HEK293 (cell line): ENCODE measurements around the gene MRPL4.

ENCODE experiments used
- CTCF ChIP-seq: fragments of 450-650 bp; formaldehyde crosslinking; IDR thresholded peaks from 2 replicates; pipeline ENCODE4 v1.5.1; 2016; ENCODE audit warnings: missing biosample characterization, missing genetic modification characterization
- MZF1 ChIP-seq: fragments of 450-650 bp; formaldehyde crosslinking; IDR thresholded peaks from 2 replicates; pipeline ENCODE4 v1.5.1; 2017; ENCODE audit warnings: missing biosample characterization, missing genetic modification characterization, borderline replicate concordance
- ZNF175 ChIP-seq: fragments of 450-650 bp; formaldehyde crosslinking; IDR thresholded peaks from 2 replicates; pipeline ENCODE4 v1.5.1; 2016; ENCODE audit warnings: missing biosample characterization, missing genetic modification characterization
- ZNF211 ChIP-seq: fragments of 450-650 bp; formaldehyde crosslinking; IDR thresholded peaks from 2 replicates; pipeline ENCODE4 v1.5.1; 2016; ENCODE audit warnings: low read depth, missing biosample characterization, missing genetic modification characterization
- ZNF560 ChIP-seq: fragments of 450-650 bp; formaldehyde crosslinking; IDR thresholded peaks from 2 replicates; pipeline ENCODE4 v1.5.1; 2017; ENCODE audit warnings: missing biosample characterization, missing genetic modification characterization, borderline replicate concordance
- ZNF768 ChIP-seq: fragments of 450-650 bp; formaldehyde crosslinking; IDR thresholded peaks from 2 replicates; pipeline ENCODE4 v1.5.1; 2018; ENCODE audit warnings: missing biosample characterization, mild to moderate bottlenecking, missing genetic modification characterization
- ZSCAN16 ChIP-seq: fragments of 450-650 bp; formaldehyde crosslinking; IDR thresholded peaks from 2 replicates; pipeline ENCODE4 v1.5.1; 2016; ENCODE audit warnings: missing biosample characterization, missing genetic modification characterization

- TF ChIP-seq ZSCAN16 (no peak), ZNF768 (tag by site-specific recombination) (no peak), ZNF560 (tag by site-specific recombination) (no peak), CTCF (tag by site-specific recombination) (no peak), ZNF175 (tag by site-specific recombination) (no peak), ZNF211 (tag by site-specific recombination) (no peak), MZF1 (tag by site-specific recombination) (no peak)
These were observed 14.7 kb downstream of the MRPL4 start for GRCh38 chr19:10266706-10267105.
